Mesenchymal stem cell (in vitro differentiated cells and primary cell): Measurements from ENCODE around the gene TSPEAR.

Experiments
- DNase-seq: peaks from one replicate; pipeline ENCODE4 v3.0.0-alpha.2; 2013
- H2AFZ ChIP-seq: one replicate; pipeline ENCODE4 v1.6.1; 2013; ENCODE audit warnings: low read depth, mild to moderate bottlenecking, control low read depth, inconsistent platforms, low read length, moderate library complexity
- H2AK5ac ChIP-seq: 2 replicates; pipeline ENCODE4 v1.6.1; 2013; ENCODE audit warnings: low read length, moderate library complexity, mild to moderate bottlenecking, inconsistent platforms; ENCODE audit not compliant: severe bottlenecking
- H2BK120ac ChIP-seq: one replicate; pipeline ENCODE4 v1.6.1; 2013; ENCODE audit warnings: low read depth, mild to moderate bottlenecking, inconsistent platforms, low read length, moderate library complexity
- H2BK12ac ChIP-seq, 2 experiments: one replicate each; pipeline ENCODE4 v1.6.1; 2013; ENCODE audit warnings: inconsistent platforms in 2 of 2, low read length in 2 of 2, mild to moderate bottlenecking in 2 of 2, moderate library complexity in 2 of 2, control low read depth in 1 of 2
- H2BK15ac ChIP-seq: one replicate; pipeline ENCODE4 v1.6.1; 2013; ENCODE audit warnings: mild to moderate bottlenecking, low read depth, inconsistent platforms; ENCODE audit not compliant: poor library complexity, severe bottlenecking
- H2BK5ac ChIP-seq: 2 replicates; pipeline ENCODE4 v1.6.1; 2013; ENCODE audit warnings: low read depth, mild to moderate bottlenecking, low read length, control low read depth, inconsistent platforms; ENCODE audit not compliant: poor library complexity, severe bottlenecking
- H3K14ac ChIP-seq, 2 experiments: one replicate each; pipeline ENCODE4 v1.6.1; 2013; ENCODE audit warnings: inconsistent platforms in 2 of 2, low read length in 2 of 2, control low read depth in 1 of 2, mild to moderate bottlenecking in 1 of 2, moderate library complexity in 1 of 2
- H3K18ac ChIP-seq, 2 experiments: one replicate each; pipeline ENCODE4 v1.6.1; 2013; ENCODE audit warnings: inconsistent platforms in 2 of 2, low read length in 2 of 2, control low read depth in 1 of 2, low read depth in 1 of 2, mild to moderate bottlenecking in 1 of 2
- H3K23ac ChIP-seq, 2 experiments: one replicate each; pipeline ENCODE4 v1.6.1; 2013; ENCODE audit warnings: inconsistent platforms in 2 of 2, low read length in 2 of 2, mild to moderate bottlenecking in 2 of 2, moderate library complexity in 2 of 2, control low read depth in 1 of 2
- H3K27ac ChIP-seq: 2 replicates; pipeline ENCODE4 v1.5.1; 2013; ENCODE audit warnings: mild to moderate bottlenecking, moderate library complexity, low read length, control low read depth, inconsistent platforms; ENCODE audit not compliant: poor library complexity, severe bottlenecking
- H3K27me3 ChIP-seq, 2 experiments: 2 replicates each; pipeline versions ENCODE4 v1.6.1 to v1.7.0; 2013; ENCODE audit warnings: low read length in 2 of 2, mild to moderate bottlenecking in 2 of 2, moderate library complexity in 2 of 2, control low read depth in 1 of 2, inconsistent platforms in 1 of 2; ENCODE audit not compliant: control insufficient read depth in 1 of 2, insufficient read depth in 1 of 2
- H3K36me3 ChIP-seq, 2 experiments: 2 replicates each; pipeline versions ENCODE4 v1.6.1 to v1.7.0; 2013; ENCODE audit warnings: low read length in 2 of 2, control low read depth in 1 of 2, inconsistent platforms in 1 of 2, low read depth in 1 of 2, mild to moderate bottlenecking in 1 of 2; ENCODE audit not compliant: insufficient read depth in 2 of 2, control insufficient read depth in 1 of 2
- H3K4ac ChIP-seq, 2 experiments: one replicate each; pipeline ENCODE4 v1.6.1; 2013; ENCODE audit warnings: inconsistent platforms in 2 of 2, low read length in 2 of 2, mild to moderate bottlenecking in 2 of 2, moderate library complexity in 2 of 2, control low read depth in 1 of 2, low read depth in 1 of 2
- H3K4me1 ChIP-seq: 2 replicates; pipeline ENCODE4 v1.6.1; 2013; ENCODE audit warnings: low read depth, low read length, control low read depth; ENCODE audit not compliant: control insufficient read depth, insufficient read depth
- H3K4me2 ChIP-seq: 2 replicates; pipeline ENCODE4 v1.6.1; 2013; ENCODE audit warnings: low read length, mild to moderate bottlenecking, inconsistent platforms; ENCODE audit not compliant: poor library complexity, severe bottlenecking
- H3K4me3 ChIP-seq, 2 experiments: 2 replicates each; pipeline versions ENCODE4 v1.5.1 to v1.7.0; 2013; ENCODE audit warnings: low read length in 2 of 2, mild to moderate bottlenecking in 2 of 2, control low read depth in 1 of 2, low read depth in 1 of 2; ENCODE audit not compliant: insufficient read depth in 1 of 2
- H3K79me1 ChIP-seq: replicated peaks from 2 replicates; pipeline ENCODE4 v1.6.1; 2013; ENCODE audit warnings: mild to moderate bottlenecking, control low read depth, low read length, inconsistent platforms; ENCODE audit not compliant: poor library complexity, severe bottlenecking
- H3K9ac ChIP-seq: 2 replicates; pipeline ENCODE4 v1.7.0; 2013; ENCODE audit warnings: mild to moderate bottlenecking, low read length, moderate library complexity
- H3K9me3 ChIP-seq: 2 replicates; pipeline ENCODE4 v1.7.0; 2013; ENCODE audit warnings: mild to moderate bottlenecking, low read length; ENCODE audit not compliant: control insufficient read depth
- H4K8ac ChIP-seq: one replicate; pipeline ENCODE4 v1.6.1; 2013; ENCODE audit warnings: inconsistent platforms, mild to moderate bottlenecking, low read length, moderate library complexity
- H4K91ac ChIP-seq: one replicate; pipeline ENCODE4 v1.6.1; 2013; ENCODE audit warnings: mild to moderate bottlenecking, low read length, inconsistent platforms
- WGBS: methylation state at CpG from one replicate; pipeline ENCODE4 v1.1.7; 2013; ENCODE audit warnings: mixed read lengths; 5-methylcytosine and 5-hydroxymethylcytosine counted together

Gene TSPEAR

DNA sequence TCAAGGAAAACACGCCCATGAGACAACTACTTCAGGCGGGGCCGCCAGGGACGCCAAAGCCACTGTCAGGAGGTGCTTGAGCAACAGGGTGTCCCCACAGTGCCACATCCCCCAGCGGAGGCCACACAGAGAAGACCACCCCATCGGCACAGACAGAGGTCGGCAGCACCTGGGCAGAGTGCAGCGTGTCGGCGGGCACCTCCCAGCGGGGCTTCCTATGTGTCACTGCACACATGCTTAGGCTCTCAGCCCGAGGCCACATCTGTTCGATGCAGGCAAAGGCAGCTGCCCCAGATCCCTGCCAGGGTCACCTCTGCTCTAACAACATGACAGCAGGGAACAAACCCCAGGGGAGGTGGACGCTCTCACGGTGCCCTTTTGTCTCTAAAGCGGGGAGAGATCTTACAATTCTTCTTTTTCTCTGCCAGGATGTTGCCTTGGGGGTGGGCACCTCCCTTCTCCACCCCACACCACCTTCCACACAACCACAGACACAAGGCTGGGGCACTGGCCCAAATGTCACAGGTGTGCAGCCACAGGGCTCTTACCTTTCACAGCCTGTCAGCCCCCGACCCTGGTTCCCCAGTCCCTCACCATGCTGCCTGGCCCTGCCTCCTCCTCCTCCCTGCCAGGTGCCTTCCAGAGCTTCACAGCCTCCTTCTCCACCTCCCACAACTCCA is 95.3 kb downstream of the TSPEAR start:
- no peak overlapping the region for H2BK12ac ChIP-seq
- H3K36me3 ChIP-seq, result no peaks in the 10 kb centered on the region
- H4K91ac ChIP-seq, result no peak overlapping the region
- no peak overlapping the region for H2AFZ ChIP-seq
- H2AK5ac ChIP-seq, result no peak overlapping the region
- H3K4me2 ChIP-seq, result no peak overlapping the region
- H2BK120ac ChIP-seq, result no peak overlapping the region
- no peak overlapping the region for H3K27ac ChIP-seq
- no peaks in the 10 kb centered on the region for H3K27me3 ChIP-seq
- WGBS, result 84% methylated on average over 17 of the region's 17 CpGs
- no peaks in the 10 kb centered on the region for H3K79me1 ChIP-seq
- H3K9me3 ChIP-seq, result peaks cover 24% of the 10 kb centered on the region
- H3K18ac ChIP-seq, result no peak overlapping the region
- no peak overlapping the region for H4K8ac ChIP-seq
- no peaks in the 10 kb centered on the region for H3K4me1 ChIP-seq
- no peak overlapping the region for H3K14ac ChIP-seq
- H2BK15ac ChIP-seq, result no peak overlapping the region
- no peak overlapping the region for H3K9ac ChIP-seq
- no peak overlapping the region for H3K4me3 ChIP-seq
- DNase-seq, result no peak
- no peak overlapping the region for H3K4ac ChIP-seq
- H3K23ac ChIP-seq, result no peak overlapping the region
- H2BK5ac ChIP-seq, result no peak overlapping the region

DNA sequence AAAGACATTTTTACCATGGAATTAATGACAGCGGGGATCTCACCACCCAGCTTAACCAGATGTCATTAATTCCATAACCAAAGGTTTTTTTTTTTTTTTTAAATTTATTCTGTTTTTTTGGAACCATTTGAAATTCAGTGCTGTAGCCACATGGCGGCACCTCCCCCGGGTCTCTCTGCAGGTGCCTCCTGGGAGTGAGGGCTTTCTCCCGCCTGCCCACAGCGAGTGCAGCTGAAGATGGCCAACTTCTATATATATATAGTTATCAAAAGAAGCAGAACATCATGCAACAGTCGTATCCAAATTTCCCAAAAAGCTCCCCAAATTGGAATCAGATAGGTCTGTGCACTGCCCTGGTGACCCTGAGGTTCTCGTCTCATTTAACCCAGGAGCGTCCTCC is 95.9 kb downstream of the TSPEAR start:
- Histone ChIP-seq H2BK5ac (no peak overlapping the region), H2BK120ac (no peak overlapping the region), H3K4me1 (no peaks in the 10 kb centered on the region), H3K18ac (no peak overlapping the region), H3K23ac (no peak overlapping the region), H2BK12ac (no peak overlapping the region), H3K4me3 (no peak overlapping the region), H3K79me1 (no peaks in the 10 kb centered on the region), H3K9me3 (peaks cover 22% of the 10 kb centered on the region), H3K27me3 (no peaks in the 10 kb centered on the region), H4K91ac (no peak overlapping the region), H3K4ac (no peak overlapping the region), H2AFZ (no peak overlapping the region), H3K27ac (no peak overlapping the region), H3K4me2 (no peak overlapping the region), H3K36me3 (no peaks in the 10 kb centered on the region), H3K14ac (no peak overlapping the region), H2BK15ac (no peak overlapping the region), H2AK5ac (no peak overlapping the region), H3K9ac (no peak overlapping the region), H4K8ac (no peak overlapping the region)
- WGBS, result 80% methylated on average over 7 of the region's 8 CpGs
- no peak for DNase-seq

DNA sequence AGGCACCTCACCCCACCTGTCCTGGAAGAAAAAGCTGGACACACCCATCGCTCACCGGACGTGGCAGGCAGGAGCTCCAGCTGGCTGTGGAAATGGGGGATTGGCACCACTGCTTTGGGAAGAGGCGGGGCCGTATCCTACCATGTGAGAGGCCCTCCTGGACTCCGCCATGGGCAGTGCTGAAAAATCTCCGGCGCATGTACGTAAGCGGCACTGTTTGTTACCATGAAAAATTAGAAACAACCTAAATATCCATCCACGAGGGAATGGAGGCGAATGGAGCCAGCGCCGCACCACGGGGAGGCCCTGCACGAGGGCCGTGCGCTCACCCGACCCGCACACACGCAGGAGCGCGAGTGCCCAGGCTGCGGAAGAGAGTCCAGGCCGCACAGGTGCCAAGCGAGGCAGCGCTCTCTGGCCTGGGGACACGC is 96.4 kb downstream of the TSPEAR start:
- no peaks in the 10 kb centered on the region for H3K27me3 ChIP-seq
- H3K23ac ChIP-seq, result no peak overlapping the region
- no peak overlapping the region for H2AK5ac ChIP-seq
- no peak overlapping the region for H2BK5ac ChIP-seq
- no peak overlapping the region for H2BK12ac ChIP-seq
- no peak overlapping the region for H3K4me3 ChIP-seq
- H4K8ac ChIP-seq, result no peak overlapping the region
- no peak overlapping the region for H3K4me2 ChIP-seq
- no peak overlapping the region for H2AFZ ChIP-seq
- H3K9me3 ChIP-seq, result peaks cover 17% of the 10 kb centered on the region
- H3K36me3 ChIP-seq, result no peaks in the 10 kb centered on the region
- H3K79me1 ChIP-seq, result no peaks in the 10 kb centered on the region
- no peaks in the 10 kb centered on the region for H3K4me1 ChIP-seq
- no peak overlapping the region for H4K91ac ChIP-seq
- no peak overlapping the region for H2BK15ac ChIP-seq
- H3K18ac ChIP-seq, result no peak overlapping the region
- H2BK120ac ChIP-seq, result no peak overlapping the region
- no peak for DNase-seq
- 95% methylated on average over 28 of the region's 28 CpGs for WGBS
- no peak overlapping the region for H3K4ac ChIP-seq
- no peak overlapping the region for H3K9ac ChIP-seq
- no peak overlapping the region for H3K27ac ChIP-seq
- no peak overlapping the region for H3K14ac ChIP-seq

DNA sequence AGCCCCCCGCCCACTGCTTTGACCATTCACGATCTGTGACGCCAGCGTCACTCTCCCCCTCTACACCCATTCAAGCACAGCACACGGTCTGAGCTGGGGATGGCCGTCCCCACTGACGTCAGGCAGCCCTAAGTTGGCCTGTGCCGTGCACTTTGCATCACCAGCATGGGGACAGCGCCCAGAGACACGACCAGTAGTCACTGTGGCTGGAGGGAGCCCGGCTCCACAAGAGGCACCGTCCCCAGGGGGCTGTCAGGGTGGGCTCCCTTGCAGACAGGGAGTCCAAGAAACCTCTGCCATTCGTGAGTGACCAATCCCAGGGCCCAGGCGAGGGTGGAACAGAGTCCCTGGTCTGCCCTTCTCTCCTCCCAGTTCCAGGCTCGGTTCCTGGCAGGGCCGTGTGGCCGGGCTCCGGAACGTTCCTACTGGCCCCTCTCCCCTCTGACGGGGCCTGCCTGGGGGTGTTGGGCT is 97.2 kb downstream of the TSPEAR start:
- no peak overlapping the region for H3K4me2 ChIP-seq
- H2BK5ac ChIP-seq, result no peak overlapping the region
- no peak overlapping the region for H4K8ac ChIP-seq
- no peak overlapping the region for H2AFZ ChIP-seq
- no peaks in the 10 kb centered on the region for H3K79me1 ChIP-seq
- no peak overlapping the region for H3K9ac ChIP-seq
- H2BK15ac ChIP-seq, result no peak overlapping the region
- no peak overlapping the region for H2AK5ac ChIP-seq
- peaks cover 17% of the 10 kb centered on the region for H3K9me3 ChIP-seq
- no peak overlapping the region for H3K4me3 ChIP-seq
- DNase-seq, result no peak
- H3K36me3 ChIP-seq, result no peaks in the 10 kb centered on the region
- no peak overlapping the region for H3K14ac ChIP-seq
- H3K23ac ChIP-seq, result no peak overlapping the region
- 81% methylated on average over 20 of the region's 20 CpGs for WGBS
- no peak overlapping the region for H2BK12ac ChIP-seq
- no peak overlapping the region for H3K4ac ChIP-seq
- H3K4me1 ChIP-seq, result no peaks in the 10 kb centered on the region
- no peak overlapping the region for H2BK120ac ChIP-seq
- H3K27me3 ChIP-seq, result no peaks in the 10 kb centered on the region
- no peak overlapping the region for H4K91ac ChIP-seq
- no peak overlapping the region for H3K27ac ChIP-seq
- H3K18ac ChIP-seq, result no peak overlapping the region
